ENCODE results near the gene RPS6KC1.

The RPS6KC1 gene

DNA sequence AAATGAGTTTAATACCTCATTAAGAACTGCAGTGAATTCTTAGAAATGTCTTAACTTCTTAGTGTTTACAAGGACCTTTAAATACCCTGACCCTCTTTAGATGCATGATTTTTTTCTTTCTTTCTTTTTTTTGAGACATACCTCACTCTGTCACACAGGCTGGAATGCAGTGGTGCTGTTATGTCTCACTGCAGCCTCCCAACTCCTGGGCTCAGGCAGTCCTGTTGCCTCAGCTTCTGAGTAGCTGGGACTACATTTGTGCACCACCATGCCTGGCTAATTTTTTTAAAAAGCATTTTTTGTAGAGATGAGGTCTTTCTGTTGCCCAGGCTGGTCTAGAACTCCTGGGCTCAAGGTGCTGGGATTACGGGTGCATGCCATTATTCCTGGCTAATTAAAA lies 191.8 kb downstream of the RPS6KC1 start:
- no peak for DNase-seq

DNA sequence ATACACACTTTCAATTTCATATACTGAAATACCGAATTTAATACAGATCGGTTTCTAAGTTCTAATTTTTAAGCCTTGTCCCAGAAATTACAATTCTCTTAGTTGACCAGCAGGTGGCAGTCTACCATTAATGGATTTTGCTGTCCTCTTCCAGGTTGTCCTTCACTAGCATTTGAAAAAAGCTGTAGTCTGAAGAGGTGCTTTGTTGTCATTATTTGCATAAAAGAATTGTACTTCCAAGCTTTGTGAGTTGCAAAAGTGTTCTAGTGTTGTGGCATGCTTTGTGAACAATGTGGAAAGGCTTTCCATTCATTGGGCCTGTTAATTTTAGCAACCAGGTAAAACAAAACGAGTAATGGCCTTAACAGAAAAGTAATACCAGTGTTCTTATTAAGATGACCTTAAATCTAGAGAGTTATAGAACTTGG lies 193.6 kb downstream of the RPS6KC1 start:
- DNase-seq = peak; percentile 44

DNA sequence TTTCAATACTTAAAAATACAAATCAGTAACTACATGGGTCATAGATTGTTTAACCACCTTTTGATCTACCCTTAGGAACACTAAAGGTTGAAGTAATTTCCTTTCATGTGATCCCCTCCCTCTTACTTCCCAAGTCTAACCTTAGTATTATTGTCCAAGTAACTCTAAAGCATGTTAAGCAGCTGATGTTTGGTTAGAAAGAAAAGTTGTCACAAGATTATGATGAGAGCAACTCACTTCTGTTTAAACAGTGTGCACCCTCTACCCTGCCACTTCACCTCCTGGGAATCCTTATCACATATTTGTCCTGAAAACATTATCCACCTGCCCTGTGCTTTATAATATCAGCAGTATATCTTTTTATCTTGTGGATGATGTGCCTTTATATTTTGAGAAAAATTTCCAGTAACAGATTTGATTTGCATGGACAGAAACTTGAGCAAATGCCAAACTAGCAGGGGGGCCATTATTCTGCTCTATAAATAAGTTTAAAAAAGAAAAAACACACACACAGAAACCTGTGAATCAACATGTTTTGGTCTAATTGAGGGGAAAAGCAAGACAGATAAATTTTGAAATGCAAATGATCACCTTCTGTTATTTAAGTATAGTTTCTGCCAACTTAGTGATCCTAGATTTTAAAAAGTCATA lies 194.3 kb downstream of the RPS6KC1 start:
- no peak for DNase-seq

DNA sequence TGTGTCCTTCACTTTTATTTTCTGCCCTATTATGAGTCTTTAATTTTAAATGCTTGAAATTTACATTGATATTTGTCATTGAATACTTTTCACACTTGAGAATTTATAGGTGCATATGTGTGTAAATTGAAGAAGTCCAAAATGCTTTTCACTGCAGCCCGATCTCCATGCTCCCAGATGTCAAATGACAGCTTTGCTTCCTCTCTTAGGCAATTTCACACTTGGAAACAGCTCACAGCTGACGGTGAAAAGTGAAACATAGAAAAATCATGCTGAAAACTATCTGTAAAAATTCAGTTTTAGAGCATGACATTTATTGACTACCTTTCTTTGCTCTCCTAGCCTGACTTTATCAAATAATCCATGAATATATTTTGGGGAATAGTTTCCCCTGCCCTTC lies 196.0 kb downstream of the RPS6KC1 start:
- DNase-seq = no peak

DNA sequence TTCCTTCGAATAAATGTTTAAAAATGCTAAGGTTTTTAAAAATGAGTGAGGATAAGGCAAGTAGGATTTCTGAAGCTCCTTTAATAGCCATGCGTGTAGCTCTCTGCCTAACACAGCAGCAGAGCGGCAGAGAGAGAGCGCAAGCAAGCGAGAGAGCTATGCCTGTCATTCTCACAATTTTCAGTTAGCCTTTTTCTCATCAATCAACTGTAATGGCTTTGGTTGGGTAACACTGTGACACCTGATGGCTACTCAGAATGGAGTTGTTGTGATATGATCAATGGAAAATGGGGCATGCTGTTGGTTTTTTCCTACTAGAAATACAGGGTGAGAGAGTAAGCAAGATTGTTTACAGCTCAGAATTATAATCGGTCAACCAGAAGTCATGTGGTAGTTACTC lies 198.4 kb downstream of the RPS6KC1 start:
- DNase-seq = no peak

DNA sequence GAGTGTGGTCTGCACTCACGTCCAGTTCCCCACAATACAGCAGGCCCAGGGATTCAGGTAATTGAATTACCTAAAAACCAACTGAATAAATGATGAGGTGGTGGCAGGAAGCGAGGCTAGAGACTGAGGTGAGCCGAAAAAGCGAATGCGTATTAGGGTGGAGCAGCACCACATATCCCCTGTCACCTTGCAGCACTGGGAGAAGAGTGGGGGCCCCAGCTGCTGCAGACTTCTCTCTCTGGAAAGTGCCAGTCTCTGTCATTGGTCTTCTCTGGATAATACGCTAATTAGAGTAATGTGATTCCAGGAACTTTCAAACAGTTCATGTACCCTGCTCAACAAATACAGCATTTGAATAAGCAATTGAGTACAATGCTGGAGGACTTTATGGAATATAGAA lies 199.0 kb downstream of the RPS6KC1 start:
- no peak for DNase-seq

DNA sequence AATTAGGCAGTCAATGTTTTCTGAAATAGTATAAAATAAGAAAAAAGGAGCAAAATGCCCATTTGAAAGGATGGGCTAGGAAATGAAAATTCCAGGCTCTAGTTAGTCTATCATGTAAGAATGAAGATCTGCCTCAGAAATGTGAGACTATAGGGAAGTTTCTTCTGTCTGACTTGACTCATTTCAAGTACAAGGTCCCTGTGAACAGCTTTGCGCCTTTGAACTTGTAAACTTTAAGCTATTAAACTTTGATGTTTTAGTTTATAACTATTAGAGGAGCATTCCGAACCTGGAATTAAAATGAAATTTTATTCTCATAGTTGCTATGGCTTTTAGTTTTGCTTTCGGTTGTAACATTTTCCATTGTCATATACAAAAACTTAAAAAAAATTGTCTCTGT lies 199.4 kb downstream of the RPS6KC1 start:
- DNase-seq = no peak

DNA sequence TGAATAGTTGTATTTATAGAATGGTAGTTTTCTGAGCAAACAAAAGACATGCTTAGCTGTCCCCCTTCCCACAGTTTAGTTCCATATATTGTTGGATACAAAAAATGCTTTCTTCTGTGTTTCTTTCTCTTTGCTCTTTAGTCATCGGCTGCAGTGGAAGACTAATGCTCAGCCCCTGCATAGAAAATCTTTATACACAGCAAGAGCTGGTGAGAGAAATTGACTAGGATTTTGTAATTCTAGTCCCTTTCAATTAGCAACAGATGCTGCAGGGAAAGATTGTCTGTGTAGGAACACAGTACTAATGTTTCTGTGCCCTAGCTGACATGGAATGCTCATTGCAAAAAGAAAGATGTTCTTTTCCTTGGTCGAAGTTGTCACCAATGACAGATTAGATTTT lies 200.9 kb downstream of the RPS6KC1 start:
- DNase-seq = no peak

DNA sequence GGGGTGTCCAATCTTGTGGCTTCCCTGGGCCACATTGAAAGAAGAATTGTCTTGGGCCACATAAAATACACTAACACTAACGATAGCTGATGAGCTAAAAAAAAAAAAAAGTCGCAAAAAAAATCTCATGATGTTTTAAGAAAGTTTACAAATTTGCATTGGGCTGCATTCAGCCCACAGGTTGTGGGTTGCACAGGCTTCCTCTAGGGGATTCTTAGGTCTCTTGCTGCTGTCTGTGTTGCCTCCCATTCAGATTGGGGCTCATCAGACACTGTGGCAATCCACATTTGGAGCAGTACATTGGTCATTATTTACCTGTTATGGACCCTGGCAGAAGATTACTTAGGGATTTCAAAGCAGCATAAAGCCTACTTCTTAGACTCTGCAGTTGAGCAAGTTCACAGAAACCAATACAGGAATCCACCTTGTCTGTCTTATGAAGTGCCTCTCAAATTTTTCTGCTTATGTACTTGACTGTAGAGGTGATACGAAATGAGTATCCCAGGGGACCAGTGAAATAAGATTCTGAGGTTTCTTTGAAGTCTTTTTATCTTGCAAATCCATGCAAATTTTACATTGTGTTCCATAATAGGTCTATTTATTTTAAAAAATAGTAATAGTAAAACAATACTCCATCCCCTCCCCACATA lies 205.5 kb downstream of the RPS6KC1 start:
- no peak for DNase-seq

DNA sequence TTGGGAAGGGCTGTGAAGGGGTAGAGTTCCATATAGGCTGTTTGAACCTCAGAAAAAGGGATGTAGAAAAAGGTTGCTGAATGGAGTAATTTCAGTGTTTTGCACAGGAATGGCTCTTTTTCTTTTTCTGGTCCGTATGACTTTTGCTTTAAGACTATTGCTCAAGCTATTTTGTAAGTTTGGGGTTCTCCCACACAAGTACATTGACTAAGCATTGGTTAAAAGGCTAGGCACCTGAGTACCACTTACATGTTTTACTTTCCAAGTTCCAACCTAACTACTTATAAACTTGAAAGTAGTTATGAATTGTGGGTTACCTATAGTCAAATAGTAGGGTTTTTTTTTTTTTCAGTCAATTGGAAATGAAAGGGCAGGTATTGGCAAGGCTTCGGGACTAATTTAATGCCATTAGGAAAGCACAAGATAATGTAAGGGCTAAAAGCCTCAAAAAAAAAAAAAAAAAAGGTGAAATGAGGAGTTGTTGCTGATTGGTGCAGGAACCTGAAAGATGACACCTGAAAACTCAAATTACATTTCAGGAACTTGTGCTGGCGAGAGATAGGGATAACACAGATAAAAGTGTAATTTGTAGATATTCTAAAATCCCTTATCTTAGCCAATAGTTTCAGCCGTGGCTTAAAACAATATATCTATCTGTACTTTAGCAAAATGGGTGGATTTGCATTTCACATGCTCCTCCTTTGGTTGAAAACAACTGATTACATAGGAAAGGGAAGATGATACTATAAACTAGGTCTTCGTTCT lies 209.5 kb downstream of the RPS6KC1 start:
- DNase-seq = no peak

DNA sequence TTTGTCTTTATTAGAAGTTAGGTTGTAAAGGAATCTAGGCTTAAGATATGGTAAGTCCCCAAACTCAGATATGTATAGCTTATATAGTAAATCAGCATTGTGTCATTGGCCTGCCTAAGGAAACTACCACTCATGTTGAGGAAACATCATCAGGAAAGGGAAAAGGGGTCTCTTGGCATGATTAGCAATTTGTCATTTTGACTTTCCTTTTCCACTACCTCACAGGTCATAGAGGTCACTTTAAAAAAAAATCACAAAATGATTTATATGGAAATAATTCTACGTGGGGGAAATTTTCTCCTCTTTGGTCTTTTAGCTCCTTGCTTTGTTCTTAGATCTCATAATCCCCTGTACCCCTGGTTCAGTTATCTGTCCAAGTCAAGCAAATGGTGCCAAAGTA lies 213.5 kb downstream of the RPS6KC1 start:
- no peak for DNase-seq

DNA sequence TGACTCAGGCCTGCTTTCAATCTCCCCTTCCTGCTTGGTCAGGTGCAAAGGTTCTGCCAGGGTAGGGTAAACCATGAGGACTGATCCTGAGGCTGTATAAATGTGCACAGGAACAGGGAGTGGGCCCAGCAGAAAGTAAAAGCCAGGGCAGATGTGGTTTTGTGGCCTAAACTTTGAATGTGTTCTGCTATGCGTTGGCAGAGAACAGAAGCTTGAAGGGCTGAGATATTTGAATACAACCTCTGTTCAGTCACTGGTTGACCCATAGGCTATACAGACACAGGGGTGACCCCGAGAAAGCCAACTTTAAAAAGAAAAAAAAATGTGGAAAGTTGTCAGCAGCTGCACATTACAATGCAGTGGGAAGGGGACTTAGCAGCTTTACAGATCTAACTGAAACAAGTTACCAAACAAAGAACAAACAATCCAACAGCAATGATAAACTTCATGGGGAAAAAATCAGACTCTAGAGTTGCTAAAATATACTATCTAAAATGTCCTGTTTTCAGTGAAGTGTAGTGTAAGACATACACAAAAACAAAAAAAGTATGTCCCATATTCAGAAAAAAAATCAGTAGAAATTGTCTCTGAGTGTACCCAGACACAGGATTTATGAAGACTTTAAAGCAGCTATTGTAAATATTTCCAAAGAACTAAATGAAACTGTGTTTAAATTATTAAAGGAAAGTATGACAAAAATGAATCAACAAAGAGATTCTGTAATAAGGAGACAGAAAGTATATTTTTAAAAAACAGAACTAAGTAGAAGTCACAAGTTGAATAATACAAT lies 216.1 kb downstream of the RPS6KC1 start:
- DNase-seq = no peak

DNA sequence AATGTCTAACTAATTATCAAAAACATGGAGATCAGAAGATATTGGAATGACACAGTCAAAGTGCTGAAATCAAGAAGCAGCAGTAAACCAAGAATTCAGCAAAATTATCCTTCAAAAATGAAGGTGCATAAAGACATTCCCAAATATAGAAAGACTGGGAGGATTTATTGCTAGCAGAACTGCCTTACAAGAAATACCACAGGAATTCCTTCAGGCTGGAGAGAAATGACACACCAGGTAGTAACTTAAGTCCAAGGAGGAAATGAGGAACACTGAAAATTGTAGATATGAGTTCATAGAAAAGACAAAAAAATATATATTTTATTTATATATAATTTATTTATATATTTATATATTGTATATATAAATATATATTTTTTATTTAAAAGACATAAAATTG lies 217.2 kb downstream of the RPS6KC1 start:
- no peak for DNase-seq

DNA sequence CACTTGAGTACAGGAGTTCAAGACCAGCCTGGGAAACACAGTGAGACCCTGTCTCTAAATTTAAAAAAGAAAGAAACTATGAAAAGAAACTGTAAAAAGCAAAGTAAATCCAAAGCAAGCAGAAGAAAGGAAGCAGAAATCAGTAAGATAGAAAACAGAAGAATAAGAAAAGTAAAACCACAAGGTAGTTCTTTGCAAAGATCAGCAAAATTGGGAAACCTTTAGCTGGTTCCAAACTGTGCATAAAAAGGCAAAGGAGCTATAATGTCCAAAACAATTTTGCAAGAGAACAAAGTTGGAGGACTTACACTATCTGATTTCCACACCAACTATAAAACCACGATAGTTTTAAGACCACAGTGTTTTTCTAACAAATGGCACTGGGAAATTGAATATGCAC lies 218.8 kb downstream of the RPS6KC1 start:
- DNase-seq = no peak

DNA sequence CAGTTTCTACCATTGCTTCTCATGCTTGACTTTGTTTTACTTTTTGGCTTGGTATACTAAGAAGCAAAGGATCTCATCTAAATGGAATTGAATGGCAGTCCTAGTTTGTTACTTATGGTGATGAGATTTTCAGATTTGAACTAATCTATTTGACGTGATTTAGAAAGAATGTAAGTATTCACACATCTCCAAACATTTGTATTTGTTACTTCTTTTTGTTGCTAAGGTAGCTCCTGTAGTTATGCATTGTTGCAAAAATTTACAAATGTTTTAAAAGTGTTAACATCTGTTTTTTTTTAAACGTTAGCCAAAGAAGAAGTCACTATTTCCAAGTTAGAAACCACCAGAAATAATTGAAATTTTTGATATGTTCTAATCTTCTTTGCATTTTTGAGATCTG lies 222.5 kb downstream of the RPS6KC1 start:
- no peak for DNase-seq

DNA sequence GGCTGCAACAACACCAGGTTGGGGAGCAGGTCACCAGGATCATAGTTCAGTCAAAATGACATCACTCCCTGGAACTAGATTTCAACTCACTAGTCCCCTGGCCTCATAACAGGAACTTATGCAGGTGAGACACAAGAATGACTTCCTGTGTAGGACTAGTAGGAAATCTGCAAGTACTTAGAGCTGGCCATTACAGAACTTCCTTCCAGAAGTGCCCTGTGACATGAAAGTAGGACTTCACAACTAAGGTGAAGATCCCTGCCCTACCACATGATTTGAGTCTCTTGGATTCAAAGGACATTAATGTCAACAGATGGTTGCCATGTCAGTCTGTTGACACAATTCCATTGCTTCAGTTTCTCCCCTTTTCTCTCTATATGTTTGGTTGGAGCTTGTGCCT lies 223.1 kb downstream of the RPS6KC1 start:
- DNase-seq = no peak

DNA sequence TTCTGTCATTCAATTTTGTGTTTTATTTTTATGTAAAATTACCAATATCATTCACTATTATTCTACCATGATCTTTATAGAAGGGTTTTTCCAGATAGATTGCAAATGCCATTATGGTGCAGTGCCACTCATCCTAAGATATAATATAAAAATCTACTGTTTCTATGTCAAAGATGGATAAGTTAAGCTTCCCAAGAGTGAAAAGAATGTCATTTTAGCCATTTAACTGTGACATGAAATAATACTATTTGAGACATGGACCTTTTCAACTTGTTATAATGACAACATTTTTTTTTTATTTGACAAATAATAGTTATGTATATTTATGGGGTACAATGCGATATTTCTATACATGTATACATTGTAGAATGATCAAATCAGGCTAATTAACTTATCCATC lies 224.3 kb downstream of the RPS6KC1 start:
- DNase-seq = no peak

DNA sequence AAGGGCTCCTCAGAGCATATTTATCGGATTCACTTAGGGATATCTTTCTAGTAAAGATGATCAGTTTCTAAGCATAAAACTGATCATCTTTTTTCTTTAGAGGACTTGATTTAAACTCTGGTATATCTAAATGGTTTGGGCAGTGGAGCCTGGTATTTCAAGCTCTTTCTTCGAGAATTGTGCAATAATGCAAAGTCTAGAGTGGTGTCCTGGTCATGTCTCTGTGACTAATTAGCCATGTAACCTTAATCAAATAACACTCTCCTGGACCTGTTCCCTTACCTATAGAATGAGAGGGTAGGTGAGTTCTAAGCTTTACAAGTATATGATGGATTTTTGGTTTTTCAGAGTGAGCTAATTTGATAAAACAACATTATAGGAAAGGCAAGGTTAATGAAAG lies 225.2 kb downstream of the RPS6KC1 start:
- no peak for DNase-seq

DNA sequence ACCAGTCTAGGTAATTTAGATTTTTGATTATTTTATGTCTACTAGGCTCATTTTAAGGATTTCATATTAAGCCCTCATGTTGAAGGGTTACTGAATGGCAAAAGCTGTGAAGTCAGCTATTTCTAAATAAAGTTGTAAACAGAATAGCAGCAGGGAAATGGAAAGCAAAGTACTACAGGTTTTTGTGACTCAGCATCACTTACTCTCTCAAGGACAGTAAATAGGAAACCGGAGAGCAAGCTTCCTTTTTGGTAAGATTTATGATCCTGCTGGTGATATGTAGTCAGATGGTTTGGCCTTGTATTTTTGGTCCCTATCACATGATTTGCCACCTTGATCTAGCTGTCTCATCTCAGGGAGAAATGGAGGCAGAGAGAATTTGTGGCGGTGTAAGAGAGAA lies 226.0 kb downstream of the RPS6KC1 start:
- no peak for DNase-seq

DNA sequence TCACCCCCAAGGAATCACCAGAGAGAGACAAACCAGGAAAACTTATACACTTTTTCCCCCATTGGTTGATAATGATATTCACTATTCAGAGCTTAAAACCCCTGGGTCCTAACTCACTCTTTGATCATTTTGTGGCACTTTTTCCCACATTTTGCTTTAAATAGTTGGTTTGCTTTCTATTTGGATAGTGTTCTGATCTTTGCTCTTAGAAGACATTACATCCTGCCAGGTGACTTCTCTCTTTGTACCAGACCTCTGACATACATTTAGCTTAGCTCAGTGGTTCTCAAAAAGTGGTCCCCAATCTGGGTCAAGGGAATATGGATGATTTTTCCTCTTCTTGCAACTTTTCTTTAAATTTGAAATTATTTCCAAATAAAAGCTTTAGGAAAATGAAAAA lies 228.4 kb downstream of the RPS6KC1 start:
- DNase-seq = no peak

DNA sequence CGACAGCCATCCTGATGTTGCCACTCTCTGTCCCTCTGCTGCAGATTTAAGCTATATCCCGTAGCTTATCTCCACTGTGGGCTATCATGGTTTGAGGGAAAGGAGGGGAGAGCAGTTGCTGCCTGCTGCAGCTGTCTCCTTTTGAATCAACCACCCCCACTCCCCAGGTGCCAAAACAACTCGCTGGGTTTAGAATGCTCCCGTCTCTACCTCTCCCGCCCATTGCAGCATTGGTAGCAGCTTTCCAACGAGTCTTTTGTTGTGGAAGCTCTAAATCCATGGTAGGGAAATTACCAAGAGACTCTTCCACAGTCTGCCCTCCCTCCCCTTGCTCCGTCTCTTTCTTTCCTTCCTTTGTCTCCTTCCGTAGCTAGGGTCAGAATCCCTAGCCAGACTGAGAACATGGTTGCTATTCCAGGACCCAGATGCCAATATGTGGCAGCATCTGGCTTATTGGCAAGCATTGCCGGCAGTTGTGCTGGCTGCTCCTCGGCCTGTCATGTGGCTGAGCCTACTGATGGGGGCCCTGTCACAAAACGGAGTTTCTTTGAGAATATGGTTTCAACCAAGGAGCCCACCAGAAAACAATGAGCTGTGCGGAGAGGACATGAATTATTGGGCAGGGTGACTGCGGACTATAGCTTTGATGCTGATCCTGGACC lies 230.7 kb downstream of the RPS6KC1 start:
- DNase-seq = no peak

DNA sequence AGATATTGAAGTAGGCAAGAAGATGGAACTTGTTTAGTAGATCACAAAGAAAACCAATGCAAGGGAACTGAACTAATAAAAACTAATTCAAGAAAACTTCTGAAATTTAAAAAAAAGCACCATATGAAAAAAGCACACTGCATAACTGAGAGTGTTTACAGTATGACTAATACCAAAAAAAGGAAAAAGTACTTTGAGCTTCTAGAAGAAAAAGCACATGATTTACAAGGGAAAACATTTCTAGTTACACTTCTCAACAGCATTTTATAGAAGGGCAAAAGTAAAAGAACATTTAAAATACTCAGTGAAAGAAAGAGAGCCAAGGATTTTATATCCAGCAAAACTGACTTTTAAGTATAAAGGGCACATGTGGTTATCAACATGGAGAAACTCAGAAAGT lies 233.6 kb downstream of the RPS6KC1 start:
- no peak for DNase-seq

DNA sequence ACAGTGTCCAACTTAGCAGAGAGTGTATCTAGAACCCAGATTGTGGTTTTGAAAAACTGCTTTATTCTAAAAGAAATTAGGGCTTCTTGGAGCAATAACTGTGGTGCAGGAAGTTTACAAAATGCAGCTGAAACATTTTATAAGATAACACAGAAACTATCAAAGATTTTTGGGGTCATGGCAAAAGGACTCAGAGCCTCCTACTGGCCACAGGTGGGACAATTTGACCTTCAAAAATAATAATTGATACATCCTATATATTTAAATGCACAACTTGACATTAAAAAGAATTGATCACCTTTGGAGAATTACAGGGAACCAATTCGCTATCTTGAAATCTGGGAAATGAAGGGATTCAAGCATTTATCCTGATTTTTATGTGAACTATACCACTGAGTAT lies 235.2 kb downstream of the RPS6KC1 start:
- DNase-seq = no peak

Data from NCI-H2029 (cell line).